Duodenal mucosa (tissue), 2 donors: ENCODE measurements around the gene CNOT6.
A peak's percentile ranks its signal among the peaks of the same experiment; 100 is the strongest.
"Not testable (repeated sequence)": the region's sequence is repeated elsewhere in the genome, so short reads cannot be mapped to it uniquely, and the experiment has no call there.

ENCODE experiments used
- H3K27ac ChIP-seq: one replicate; pipeline ENCODE4 v1.7.0; 2013; ENCODE audit warnings: low read depth, low read length
- H3K27me3 ChIP-seq, 2 donors: one replicate each; pipeline ENCODE4 v1.7.0; 2013; ENCODE audit warnings: low read length in 2 of 2, control low read depth in 1 of 2; ENCODE audit not compliant: insufficient read depth in 2 of 2, control insufficient read depth in 1 of 2
- H3K36me3 ChIP-seq, 2 donors: one replicate each; pipeline ENCODE4 v1.7.0; 2013; ENCODE audit warnings: low read length in 2 of 2, control low read depth in 1 of 2; ENCODE audit not compliant: insufficient read depth in 2 of 2, control insufficient read depth in 1 of 2
- H3K4me1 ChIP-seq, 2 donors: one replicate each; pipeline ENCODE4 v1.7.0; 2013; ENCODE audit warnings: low read length in 2 of 2, control low read depth in 1 of 2; ENCODE audit not compliant: insufficient read depth in 2 of 2, control insufficient read depth in 1 of 2
- H3K4me3 ChIP-seq, 2 donors: one replicate each; pipeline ENCODE4 v1.7.0; 2013; ENCODE audit warnings: low read length in 2 of 2, low read depth in 1 of 2
- H3K9ac ChIP-seq, 2 donors: one replicate each; pipeline ENCODE4 v1.7.0; 2013; ENCODE audit warnings: low read length in 2 of 2, low read depth in 1 of 2
- H3K9me3 ChIP-seq, 2 donors: one replicate each; pipeline ENCODE4 v1.7.0; 2013; ENCODE audit warnings: low read length in 2 of 2, control low read depth in 1 of 2; ENCODE audit not compliant: control insufficient read depth in 1 of 2

The CNOT6 gene

DNA sequence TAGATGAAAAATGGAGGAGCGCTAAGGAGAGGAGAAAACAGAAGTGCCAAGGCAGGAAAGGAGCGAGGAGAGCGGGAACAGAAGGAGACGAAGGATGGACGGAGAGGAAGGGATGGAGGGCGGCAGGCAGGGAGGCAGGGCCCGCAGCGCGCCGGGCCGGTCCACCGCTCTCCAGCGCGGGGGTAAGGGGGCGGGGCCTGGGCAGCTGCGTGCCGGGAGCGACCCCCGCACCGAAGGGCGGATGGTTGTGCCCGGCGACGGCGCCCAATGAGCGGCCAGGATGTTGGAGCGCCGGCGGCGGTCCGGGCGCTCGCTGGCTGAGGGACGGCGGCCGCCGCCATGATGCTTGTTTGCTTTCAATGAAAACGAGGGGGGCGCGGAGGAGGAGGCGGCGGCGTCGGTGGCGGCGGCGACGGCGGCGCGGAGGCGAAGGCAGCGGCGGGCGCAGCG lies at the start of gene CNOT6:
TSS of gene CNOT6 (plus strand) at position 320 of the 450 bp plus-strand sequence. CDS start 34,898 bp downstream, outside the sequence.
- peak within 1 kb of the TSS; percentile 72 to 74 for H3K9ac ChIP-seq
- H3K27me3 ChIP-seq, result no peaks in the 10 kb centered on the region
- H3K9me3 ChIP-seq, result no peaks in the 10 kb centered on the region
- peak within 1 kb of the TSS; percentile 94 for H3K27ac ChIP-seq
- H3K4me3 ChIP-seq, result peak within 1 kb of the TSS; percentile 79 to 93
- no peaks in the 10 kb centered on the region for H3K36me3 ChIP-seq
- H3K4me1 ChIP-seq, result peaks cover 10 to 13% of the 10 kb centered on the region in 2 donors

DNA sequence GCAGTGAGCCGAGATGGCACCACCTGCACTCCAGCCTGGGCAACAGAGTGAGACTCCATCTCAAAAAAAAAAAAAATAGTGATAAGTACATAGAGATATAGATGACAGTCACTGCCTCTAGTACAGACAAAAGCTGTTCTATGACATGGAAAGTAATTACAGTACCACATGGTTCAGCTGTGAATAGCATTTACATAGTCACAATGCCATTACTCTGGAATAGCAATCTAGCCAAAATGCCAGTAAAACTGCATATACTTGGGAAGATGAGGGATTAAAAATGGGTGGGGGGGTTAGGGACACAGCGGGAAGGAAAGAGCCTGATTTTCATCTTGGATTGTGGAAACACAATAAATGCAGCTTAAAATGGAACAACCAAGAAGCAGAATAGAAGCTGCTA lies 39.4 kb upstream of the CNOT6 start:
- Histone ChIP-seq H3K9ac (no peak overlapping the region), H3K27ac (no peak overlapping the region), H3K9me3 (no peaks in the 10 kb centered on the region), H3K4me3 (no peak overlapping the region), H3K36me3 (no peaks in the 10 kb centered on the region), H3K4me1 (no peaks in the 10 kb centered on the region), H3K27me3 (peaks cover 0 to 6% of the 10 kb centered on the region in 2 donors)

DNA sequence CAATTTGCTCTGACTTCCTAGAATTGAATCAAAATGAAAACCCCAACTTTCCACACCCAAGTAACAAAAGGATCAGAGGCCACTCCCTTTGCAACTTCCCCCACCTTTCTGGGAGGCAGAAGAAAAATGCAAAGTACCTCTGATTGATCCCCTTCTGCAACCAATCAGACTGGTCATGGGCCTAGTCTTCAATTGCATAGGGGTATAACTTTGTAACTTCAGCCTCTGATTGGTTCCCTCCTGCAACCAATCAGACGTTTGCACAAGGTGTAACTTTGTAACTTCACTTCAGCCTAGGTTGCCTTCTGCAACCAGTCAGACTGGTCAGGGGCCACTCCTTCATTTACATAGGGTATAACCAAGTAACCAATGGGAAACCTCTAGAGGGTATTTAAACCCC lies 38.3 kb upstream of the CNOT6 start:
- Histone ChIP-seq H3K9ac (no peak overlapping the region), H3K4me1 (no peaks in the 10 kb centered on the region), H3K27ac (no peak overlapping the region), H3K4me3 (no peak overlapping the region), H3K36me3 (no peaks in the 10 kb centered on the region), H3K27me3 (peaks cover 0 to 6% of the 10 kb centered on the region in 2 donors), H3K9me3 (no peaks in the 10 kb centered on the region)

DNA sequence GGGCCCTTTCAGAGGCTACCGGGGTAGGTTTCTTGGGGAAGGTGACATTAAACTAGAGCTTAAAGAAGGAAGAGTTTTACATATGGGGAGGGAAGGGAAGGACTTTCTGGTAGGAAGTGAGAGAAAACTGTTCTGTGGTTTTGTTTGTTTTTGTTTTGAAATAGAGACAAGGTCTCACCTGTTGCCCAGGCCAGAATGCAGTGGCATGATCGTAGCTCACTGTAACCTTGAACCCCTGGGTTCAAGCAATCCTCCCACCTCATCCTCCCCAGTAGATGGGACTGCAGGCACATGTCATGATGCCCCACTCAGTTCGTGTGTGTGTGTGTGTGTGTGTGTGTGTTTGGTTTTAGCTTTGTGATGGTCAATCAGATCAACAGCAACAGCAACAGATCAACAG lies 37.4 kb upstream of the CNOT6 start:
- Histone ChIP-seq H3K27ac (no peak overlapping the region), H3K9me3 (no peaks in the 10 kb centered on the region), H3K9ac (no peak overlapping the region), H3K27me3 (no peaks in the 10 kb centered on the region), H3K4me1 (no peaks in the 10 kb centered on the region), H3K36me3 (no peaks in the 10 kb centered on the region), H3K4me3 (no peak overlapping the region)

DNA sequence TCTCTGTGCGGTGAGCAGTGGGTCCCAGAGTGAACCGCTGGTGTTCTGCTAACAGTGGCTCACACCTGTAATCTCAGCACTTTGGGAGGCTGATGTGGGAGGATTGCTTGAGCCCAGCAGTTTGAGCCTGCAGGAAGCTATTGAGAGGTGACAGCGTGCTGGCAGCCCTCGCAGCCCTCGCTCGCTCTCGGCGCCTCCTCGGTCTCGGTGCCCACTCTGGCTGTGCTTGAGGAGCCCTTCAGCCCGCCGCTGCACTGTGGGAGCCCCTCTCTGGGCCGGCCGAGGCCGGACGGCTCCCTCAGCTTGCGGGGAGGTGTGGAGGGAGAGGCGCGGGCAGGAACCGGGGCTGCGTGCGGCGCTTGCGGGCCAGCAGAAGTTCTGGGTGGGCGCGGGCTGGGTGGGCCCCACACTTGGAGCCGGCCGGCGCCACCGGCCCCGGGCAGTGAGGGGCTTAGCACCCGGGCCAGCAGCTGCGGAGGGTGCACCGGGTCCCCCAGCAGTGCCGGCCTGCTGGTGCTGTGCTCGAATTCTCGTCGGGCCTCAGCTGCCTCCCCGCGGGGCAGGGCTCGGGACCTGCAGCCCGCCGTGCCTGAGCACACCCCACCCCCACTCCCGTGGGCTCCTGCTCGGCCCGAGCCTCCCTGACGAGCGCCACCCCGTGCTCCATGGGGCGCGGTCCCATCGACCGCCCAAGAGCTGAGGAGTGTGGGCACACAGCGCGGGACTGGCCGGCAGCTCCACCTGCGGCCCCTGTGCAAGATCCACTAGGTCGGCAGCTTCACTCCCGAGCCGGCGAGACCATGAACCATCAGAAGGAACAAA lies 35.1 kb upstream of the CNOT6 start:
- H3K27me3 ChIP-seq, H3K9me3 ChIP-seq, H3K4me3 ChIP-seq, H3K4me1 ChIP-seq, H3K9ac ChIP-seq, H3K36me3 ChIP-seq, H3K27ac ChIP-seq: not testable (repeated sequence)

DNA sequence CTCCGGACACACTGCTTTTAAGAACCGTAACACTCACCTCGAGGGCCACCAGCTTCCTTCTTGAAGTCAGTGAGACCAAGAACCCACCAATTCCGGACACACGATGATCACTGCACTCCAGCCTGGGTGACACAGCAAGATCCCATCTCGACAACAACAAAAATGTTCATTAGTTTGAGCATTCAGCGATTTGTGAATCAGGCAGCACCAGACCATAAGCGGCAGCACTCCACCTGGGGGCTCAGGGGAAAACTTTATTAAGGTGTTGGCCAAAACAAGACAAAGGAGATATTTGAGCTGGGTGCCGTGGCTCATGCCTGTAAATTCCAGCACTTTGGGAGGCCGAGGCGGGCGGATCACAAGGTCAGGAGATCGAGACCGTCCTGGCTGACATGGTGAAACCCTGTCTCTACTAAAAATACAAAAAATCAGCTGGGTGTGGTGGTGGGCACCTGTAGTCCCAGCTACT lies 34.5 kb upstream of the CNOT6 start:
- not testable (repeated sequence) for H3K4me1 ChIP-seq, H3K36me3 ChIP-seq, H3K27ac ChIP-seq, H3K9me3 ChIP-seq, H3K9ac ChIP-seq, H3K27me3 ChIP-seq, H3K4me3 ChIP-seq

DNA sequence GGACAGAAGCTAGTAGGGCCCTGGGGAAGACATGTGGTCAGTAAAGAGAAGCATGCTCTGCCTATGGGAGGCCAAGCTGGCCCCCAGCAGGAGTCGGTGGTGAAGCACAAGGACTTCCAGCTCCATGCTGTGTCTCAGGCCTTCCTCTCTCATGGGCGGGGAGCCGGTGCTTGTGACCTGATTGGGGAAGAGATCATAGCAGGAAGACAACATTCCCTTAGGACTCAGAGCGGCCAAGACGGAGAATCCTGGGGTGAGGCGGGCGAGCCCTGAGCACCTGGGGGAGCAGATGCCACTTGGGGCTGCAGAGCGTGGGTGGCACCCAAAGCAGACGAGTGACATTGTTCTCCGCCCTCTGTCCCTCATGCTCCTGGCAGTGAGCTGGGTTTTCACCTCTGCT lies 33.3 kb upstream of the CNOT6 start:
- no peaks in the 10 kb centered on the region for H3K36me3 ChIP-seq
- H3K4me1 ChIP-seq, result no peaks in the 10 kb centered on the region
- H3K27me3 ChIP-seq, result no peaks in the 10 kb centered on the region
- H3K27ac ChIP-seq, result no peak overlapping the region
- no peak overlapping the region for H3K9ac ChIP-seq
- H3K4me3 ChIP-seq, result no peak overlapping the region
- no peaks in the 10 kb centered on the region for H3K9me3 ChIP-seq

DNA sequence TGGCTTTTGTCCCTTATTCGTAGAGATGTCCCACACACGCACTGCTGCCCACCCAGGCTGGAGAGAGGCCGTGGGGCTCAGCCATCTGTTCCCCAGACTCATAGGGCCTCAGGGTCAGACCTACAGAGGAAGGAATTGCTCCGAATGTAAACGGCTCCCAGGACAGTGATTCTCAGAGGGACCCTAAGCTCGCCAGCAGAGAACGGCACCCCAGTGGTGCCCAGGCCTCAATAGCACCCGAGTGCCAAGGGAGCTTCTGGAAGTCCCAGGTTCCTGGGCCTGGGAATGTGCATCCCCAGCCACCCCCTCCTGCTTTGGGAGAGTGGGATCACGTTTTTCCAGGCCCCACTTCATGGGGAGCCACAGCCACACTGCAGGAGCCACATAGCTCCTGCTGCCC lies 32.9 kb upstream of the CNOT6 start:
- Histone ChIP-seq H3K27ac (no peak overlapping the region), H3K27me3 (no peaks in the 10 kb centered on the region), H3K4me1 (no peaks in the 10 kb centered on the region), H3K9me3 (no peaks in the 10 kb centered on the region), H3K9ac (no peak overlapping the region), H3K36me3 (no peaks in the 10 kb centered on the region), H3K4me3 (no peak overlapping the region)

DNA sequence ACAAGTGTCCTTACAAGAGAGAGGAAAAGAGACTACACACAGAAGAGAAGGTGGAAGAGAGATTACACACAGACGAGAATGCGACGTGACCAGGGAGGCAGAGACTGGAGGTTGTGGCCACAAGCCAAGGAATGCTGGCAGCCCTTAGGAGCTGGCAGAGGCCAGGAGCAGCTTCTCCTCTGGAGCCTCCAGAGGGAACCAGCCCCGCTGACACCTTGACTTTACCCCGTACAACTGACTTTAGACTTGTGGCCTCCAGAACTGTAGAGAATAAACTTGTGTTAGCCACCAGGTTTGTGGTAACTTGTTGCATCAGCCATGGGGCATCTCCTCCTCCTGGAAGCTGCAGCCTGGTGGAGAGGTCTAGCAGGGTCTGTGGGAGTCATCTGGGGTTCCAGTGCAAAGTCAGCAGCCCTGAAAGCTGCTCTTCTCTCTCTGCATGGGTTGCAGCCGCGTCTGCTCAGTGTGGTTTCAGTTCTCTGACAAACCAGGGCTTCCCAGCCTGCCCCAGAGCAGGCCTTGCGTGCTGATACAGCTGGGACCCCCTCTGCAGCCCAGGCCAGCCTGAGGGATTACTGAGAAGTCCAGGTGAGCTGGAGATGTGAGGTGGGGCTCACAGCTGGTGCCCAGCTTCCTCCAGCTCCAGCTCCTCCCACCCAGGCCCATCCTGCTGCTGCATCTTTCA lies 30.8 kb upstream of the CNOT6 start:
- Histone ChIP-seq H3K36me3 (no peaks in the 10 kb centered on the region), H3K27ac (no peak overlapping the region), H3K9me3 (no peaks in the 10 kb centered on the region), H3K27me3 (no peaks in the 10 kb centered on the region), H3K9ac (no peak overlapping the region), H3K4me1 (peaks cover 9 to 11% of the 10 kb centered on the region in 2 donors), H3K4me3 (no peak overlapping the region)

DNA sequence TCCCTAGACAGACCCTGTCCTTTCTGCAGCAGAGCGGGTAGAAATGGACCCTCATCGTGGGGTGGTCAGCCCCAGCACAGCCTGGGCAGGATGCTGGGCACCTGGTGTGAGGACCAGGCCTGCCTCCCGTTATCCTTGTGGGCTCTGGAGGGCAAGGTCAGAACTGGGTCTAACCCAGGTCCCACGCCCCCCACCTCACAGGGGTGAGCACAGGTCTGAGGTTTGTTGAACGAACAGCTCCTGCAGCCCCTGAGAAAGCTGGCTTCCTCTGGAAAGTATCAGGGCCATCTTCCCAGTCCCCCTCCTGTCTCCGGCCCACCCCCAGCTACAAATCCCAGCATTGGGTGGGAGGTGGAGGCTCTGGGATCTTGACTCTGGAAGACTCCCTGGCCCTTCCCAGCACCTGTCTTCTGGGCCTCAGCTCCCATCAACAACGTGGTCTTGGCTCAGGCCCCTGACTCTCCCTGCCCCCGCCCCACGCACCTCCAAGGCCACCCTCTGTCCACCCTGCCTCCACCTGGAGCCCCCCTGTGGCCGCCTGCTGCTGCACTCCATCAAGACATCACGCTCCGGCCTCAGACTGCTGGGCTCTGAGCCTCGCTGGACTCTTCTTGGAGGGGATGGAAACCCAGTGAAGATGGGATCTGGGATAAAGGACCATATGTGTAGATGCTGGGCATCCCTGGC lies 30.1 kb upstream of the CNOT6 start:
- peaks cover 9 to 11% of the 10 kb centered on the region in 2 donors for H3K4me1 ChIP-seq
- H3K27me3 ChIP-seq, result no peaks in the 10 kb centered on the region
- H3K27ac ChIP-seq, result no peak overlapping the region
- no peaks in the 10 kb centered on the region for H3K9me3 ChIP-seq
- no peak overlapping the region for H3K9ac ChIP-seq
- H3K4me3 ChIP-seq, result no peak overlapping the region
- H3K36me3 ChIP-seq, result no peaks in the 10 kb centered on the region
